HG03139 (cell line): ENCODE data around the gene DNAJC12.
"Not testable (repeated sequence)": the region's sequence is repeated elsewhere in the genome, so short reads cannot be mapped to it uniquely, and the experiment has no call there.

Experiments used
- ATAC-seq: cut with Tn5 transposase; IDR thresholded peaks from one replicate; pipeline ENCODE4 v1.9.1; 2021; ENCODE audit not compliant: unreplicated experiment

DNAJC12 gene

DNA sequence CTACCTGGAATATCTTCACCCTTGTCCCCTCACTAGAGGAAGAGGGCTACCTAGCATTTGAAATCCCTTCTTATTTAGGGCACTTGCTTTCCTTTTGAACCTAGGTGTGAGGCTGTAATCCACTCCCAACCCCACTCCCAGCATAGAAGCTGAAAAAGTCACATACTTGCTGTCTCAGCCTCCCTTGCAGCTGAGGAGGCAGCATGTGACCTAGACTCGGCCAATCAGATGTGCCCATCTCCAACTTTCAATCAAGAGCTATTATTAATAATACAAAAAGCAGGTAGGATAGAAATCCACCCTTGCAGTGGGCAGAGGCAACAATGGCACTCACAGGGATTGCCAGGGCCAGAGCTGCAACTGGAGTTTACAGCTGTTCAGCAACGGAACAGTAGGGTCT lies 70.7 kb downstream of the DNAJC12 start:
- no peak for ATAC-seq

DNA sequence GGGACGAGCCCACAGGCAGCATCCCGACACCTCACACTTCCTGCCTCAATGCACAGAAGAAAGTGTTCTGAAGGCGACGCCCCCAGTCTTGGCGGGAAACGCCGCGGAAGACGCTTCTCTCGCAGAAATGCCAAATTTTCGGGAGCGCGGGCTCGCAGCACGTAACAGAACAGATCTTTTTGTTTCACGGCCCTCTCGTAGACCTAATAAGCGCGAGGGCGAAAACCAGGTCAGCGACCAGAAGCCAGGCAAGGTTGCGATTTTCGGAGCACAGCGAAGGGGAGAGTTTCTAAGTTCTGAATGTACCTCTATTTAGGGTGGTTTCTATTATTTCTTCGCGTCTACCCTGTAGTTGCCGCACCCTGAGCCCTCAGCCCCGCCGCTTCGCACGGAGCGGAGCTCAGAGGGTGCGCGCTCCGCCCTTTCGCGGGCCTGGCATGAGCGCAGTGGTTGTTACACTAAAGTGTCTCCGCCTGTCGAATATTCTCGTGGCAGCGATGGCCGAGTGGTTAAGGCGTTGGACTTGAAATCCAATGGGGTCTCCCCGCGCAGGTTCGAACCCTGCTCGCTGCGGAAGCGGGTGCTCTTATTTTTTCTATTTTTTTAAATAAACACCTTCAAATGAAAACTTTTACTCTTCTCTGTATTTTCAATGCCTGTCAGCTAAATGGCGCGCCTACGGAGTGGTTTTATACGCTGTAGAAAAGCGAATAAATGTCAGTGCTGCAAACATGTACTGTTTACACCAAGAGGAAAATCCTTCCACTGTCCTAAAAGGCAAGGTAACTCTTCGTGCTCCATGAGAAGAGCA lies 73.8 kb downstream of the DNAJC12 start:
- ATAC-seq, result peak; percentile 82

DNA sequence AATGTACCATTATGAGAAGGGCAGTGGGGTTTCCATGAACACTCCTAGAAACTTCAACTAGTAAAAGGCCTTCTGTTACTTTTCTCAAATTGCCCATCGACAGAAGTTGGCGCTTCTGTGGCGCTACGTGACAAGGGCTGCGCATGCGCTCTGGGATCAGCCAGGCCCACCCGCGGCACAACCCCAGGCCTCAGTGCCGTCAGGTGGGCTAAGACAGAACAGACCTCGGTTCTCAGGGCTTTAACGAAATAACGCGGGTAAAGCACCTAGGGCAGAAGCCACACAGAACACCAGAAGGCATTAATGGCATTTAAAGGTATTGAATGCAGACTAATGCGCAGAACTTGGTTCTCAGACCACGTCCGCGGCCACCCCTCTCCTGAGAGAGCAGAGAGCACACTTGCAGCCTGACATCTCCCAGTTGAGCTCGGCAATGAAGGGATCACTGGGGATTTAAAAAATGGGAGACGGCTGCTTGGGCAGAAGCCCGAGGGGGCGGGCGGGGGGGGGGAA lies 74.4 kb downstream of the DNAJC12 start:
- ATAC-seq, result peak; percentile 19

DNA sequence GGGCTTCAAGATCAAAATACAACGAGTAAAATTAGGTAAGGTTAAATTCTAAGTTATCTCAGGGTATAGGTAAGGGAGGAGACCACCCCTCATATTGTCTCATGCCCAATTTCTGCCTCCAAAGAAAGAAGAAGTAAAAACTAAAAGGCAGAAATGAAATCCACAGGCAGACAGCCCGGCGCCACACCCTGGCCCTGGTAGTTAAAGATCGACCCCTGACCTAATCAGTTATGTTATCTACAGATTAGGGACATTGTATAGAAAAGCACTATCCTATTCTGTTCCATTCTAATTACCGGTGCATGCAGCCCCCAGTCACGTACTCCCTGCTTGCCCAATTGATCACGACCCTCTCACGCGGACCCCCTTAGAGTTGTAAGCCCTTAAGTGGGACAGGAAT lies 75.4 kb downstream of the DNAJC12 start:
- not testable (repeated sequence) for ATAC-seq

DNA sequence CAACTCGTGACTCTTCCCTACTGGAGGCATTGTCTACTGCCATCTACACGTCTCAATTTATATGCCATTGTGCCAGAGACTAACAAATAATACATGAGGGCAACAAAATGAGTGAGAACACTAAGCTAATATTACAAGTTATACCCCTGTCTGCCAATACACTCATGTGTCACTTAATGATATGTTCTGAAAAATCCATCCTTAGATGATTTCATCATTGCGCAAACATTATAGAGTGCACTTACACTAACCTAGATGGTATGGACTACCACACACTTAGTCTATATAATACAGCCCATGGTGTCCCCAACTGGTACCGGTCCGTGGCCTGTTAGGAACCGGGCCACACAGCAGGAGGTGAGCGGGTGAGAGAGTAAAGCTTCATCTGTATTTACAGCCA lies 77.7 kb downstream of the DNAJC12 start:
- ATAC-seq, result no peak
